ENCODE measurements around the gene NDUFB4. TPM values are rescaled to one million over a fixed set of nuclear protein-coding genes. Genes with fewer than 3 reads are reported as not detected.

NDUFB4 gene
- total RNA-seq (ENCODE audit: low replicate concordance), result 15.3 and 44.0 TPM in 2 replicates

DNA sequence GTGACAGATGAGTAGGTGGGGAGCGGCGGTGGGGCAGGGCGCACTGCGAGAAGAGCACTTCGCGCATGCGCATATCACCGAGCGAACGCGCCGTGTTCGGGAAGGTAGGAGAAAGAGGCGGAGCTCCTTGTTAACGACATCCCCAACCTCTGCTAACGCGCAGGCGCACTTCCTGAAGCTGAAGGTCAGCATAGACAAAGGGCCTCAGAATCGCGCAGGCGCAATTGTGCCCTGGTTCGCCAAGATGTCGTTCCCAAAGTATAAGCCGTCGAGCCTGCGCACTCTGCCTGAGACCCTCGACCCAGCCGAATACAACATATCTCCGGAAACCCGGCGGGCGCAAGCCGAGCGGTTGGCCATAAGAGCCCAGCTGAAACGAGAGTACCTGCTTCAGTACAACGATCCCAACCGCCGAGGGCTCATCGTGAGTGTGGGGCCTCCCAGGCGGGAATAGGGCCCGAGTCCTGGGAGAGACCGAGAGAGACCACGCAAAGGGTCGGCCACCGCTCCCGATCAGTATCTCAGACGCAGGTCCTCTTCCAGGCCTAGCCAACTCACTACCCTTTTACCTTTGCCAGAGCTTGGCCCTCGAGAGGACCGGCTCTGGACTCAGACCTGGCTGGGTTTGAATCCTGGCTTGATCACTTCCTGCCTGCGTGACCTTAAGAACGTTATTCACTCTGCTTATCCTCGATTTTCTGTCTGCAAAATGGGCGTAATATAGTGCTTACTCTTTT lies at the start of gene NDUFB4:
NDUFB4 (plus strand) TSS at position 221 of the 737 bp plus-strand sequence; CDS start at position 245, 24 bp downstream.

Other genes with a start within 250 kb of the NDUFB4 start
- 9.5 and 12.6 TPM in 2 replicates for gene LRRC58, start 247.0 kb upstream of the NDUFB4 start, total RNA-seq (ENCODE audit: low replicate concordance)
- 822 and 852 TPM in 2 replicates for gene FSTL1, start 145.3 kb upstream of the NDUFB4 start, total RNA-seq (ENCODE audit: low replicate concordance)
- gene HGD, start 85.9 kb downstream of the NDUFB4 start, total RNA-seq (ENCODE audit: low replicate concordance), result 0.12 and 0.23 TPM in 2 replicates
- 11.7 and 12.9 TPM in 2 replicates for gene RABL3, start 146.2 kb downstream of the NDUFB4 start, total RNA-seq (ENCODE audit: low replicate concordance)
- 18.0 and 20.1 TPM in 2 replicates for gene GTF2E1, start 146.4 kb downstream of the NDUFB4 start, total RNA-seq (ENCODE audit: low replicate concordance)

All from smooth muscle cell of the coronary artery (primary cell).